ENCODE data around the gene ALDH1A1. TPM values are rescaled to one million over a fixed set of nuclear protein-coding genes. Genes with fewer than 3 reads are reported as not detected.

ALDH1A1 gene
- total and polyA plus RNA-seq, 2 donors (not counting 3 experiments of a cell fraction or from before 2014, with no cell fraction given): 91.1 to 287 TPM

DNA sequence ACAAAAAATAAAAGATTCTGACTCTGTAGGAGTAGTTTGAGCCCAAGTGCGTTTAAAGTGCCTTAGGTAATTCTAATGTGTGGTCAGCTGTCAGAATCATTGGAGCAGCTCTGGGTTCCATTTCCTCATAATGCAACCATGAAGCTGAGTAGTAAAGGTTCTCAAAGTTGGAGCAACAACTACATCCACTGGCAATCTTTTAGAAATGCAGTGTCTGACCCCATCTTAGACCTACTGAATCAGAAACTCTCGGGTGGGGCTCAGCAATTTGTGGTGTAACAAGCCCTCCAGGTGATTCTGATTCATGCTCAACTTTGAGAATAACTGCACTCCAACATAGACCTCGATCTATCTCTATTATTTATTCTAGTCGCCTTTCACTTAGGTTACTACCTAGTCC lies 7.6 kb upstream of the ALDH1A1 start:
- POLR2A ChIA-PET: no interaction called here
- no peaks in the 10 kb centered on the region for H3K27me3 ChIP-seq (ENCODE audit: control insufficient read depth in 2 of 2, insufficient read depth in 2 of 2, low read length in 2 of 2)
- H3K4me2 ChIP-seq (ENCODE audit: insufficient read depth, low read length): no peak overlapping the region
- no peak overlapping the region for H2AFZ ChIP-seq (ENCODE audit: low read depth, low read length)
- no peak overlapping the region for H3K27ac ChIP-seq (ENCODE audit: insufficient read depth, low read depth, low read length)
- no peaks in the 10 kb centered on the region for H3K79me2 ChIP-seq (ENCODE audit: control insufficient read depth, insufficient read depth, low read length)
- dilution Hi-C loops (cut with MboI; ENCODE audit: extremely low pct_ligation_motif_present, low sequenced_read_pairs) (no loop called here), intact Hi-C loops (cut with micrococcal nuclease) (no loop called here)
- FAIRE-seq (no peak), DNase-seq (ENCODE audit: low read depth, low spot score) (no peak)
- no peaks in the 10 kb centered on the region for H4K20me1 ChIP-seq (replicated peaks; ENCODE audit: control insufficient read depth, extremely low read depth, insufficient read depth, low read length)
- no TSS peak for BruUV-seq (replicated peaks)
- H3K9ac ChIP-seq (replicated peaks; ENCODE audit: extremely low read depth, insufficient read depth, low read length): no peak overlapping the region
- H3K36me3 ChIP-seq (ENCODE audit: control insufficient read depth in 2 of 2, extremely low read depth in 1 of 2, insufficient read depth in 2 of 2, low read length in 2 of 2): no peaks in the 10 kb centered on the region
- no peak overlapping the region for H3K4me3 ChIP-seq (replicated peaks in 1 of 3; ENCODE audit: insufficient read depth in 1 of 3, low read depth in 1 of 3, low read length in 3 of 3)
- TF ChIP-seq EZH2 (IDR thresholded peaks at IDR 0.05; ENCODE audit: borderline replicate concordance, low read depth, low read length, severe bottlenecking) (no peak), FOS (IDR thresholded peaks at IDR 0.05; ENCODE audit: borderline replicate concordance, insufficient read depth, low read length) (no peak), JUN (IDR thresholded peaks at IDR 0.05; ENCODE audit: borderline replicate concordance, insufficient read depth, insufficient read length, low read depth) (no peak), POLR2AphosphoS5 (IDR thresholded peaks at IDR 0.05; ENCODE audit: insufficient read depth, low read depth, low read length) (no peak), GATA2 (IDR thresholded peaks at IDR 0.05; ENCODE audit: insufficient read depth, insufficient read length, low read depth, low read length) (no peak), MYC (IDR thresholded peaks at IDR 0.05; ENCODE audit: low read depth, low read length) (no peak), POLR2A (IDR thresholded peaks at IDR 0.05; ENCODE audit: low read depth, low read length) (no peak)
- TF ChIP-seq, protein P1, sequence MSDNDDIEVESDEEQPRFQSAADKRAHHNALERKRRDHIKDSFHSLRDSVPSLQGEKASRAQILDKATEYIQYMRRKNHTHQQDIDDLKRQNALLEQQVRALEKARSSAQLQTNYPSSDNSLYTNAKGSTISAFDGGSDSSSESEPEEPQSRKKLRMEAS (IDR thresholded peaks at IDR 0.05; ENCODE audit: insufficient read depth, insufficient read length): no peak
- TF ChIP-seq, protein P2, sequence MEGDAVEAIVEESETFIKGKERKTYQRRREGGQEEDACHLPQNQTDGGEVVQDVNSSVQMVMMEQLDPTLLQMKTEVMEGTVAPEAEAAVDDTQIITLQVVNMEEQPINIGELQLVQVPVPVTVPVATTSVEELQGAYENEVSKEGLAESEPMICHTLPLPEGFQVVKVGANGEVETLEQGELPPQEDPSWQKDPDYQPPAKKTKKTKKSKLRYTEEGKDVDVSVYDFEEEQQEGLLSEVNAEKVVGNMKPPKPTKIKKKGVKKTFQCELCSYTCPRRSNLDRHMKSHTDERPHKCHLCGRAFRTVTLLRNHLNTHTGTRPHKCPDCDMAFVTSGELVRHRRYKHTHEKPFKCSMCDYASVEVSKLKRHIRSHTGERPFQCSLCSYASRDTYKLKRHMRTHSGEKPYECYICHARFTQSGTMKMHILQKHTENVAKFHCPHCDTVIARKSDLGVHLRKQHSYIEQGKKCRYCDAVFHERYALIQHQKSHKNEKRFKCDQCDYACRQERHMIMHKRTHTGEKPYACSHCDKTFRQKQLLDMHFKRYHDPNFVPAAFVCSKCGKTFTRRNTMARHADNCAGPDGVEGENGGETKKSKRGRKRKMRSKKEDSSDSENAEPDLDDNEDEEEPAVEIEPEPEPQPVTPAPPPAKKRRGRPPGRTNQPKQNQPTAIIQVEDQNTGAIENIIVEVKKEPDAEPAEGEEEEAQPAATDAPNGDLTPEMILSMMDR (IDR thresholded peaks at IDR 0.05; ENCODE audit: extremely low read depth in 1 of 2, insufficient read depth in 1 of 2, low read depth in 1 of 2, low read length in 2 of 2): no peak
- no peaks in the 10 kb centered on the region for H3K9me3 ChIP-seq (replicated peaks; ENCODE audit: control insufficient read depth, insufficient read depth, low read length)
- no peaks in the 10 kb centered on the region for H3K4me1 ChIP-seq (ENCODE audit: control insufficient read depth, extremely low read depth, insufficient read depth, low read length)
- CTCF ChIA-PET: interaction anchor here (1.7 to 1.8 kb wide), 2 partner anchors 10 to 63 kb away, joined by 3 to 9 read pairs; no protein-coding TSS in a partner anchor
- H3K9me1 ChIP-seq (replicated peaks; ENCODE audit: control insufficient read depth, extremely low read depth, insufficient read depth, low read length): no peaks in the 10 kb centered on the region
